Kidney epithelial cell (primary cell): ENCODE data around the gene ATF3. TPM values are rescaled to one million over a fixed set of nuclear protein-coding genes. Genes with fewer than 3 reads are reported as not detected.

Experiments
- DNase-seq: peaks from one replicate; pipeline ENCODE4 v3.0.0-alpha.2; 2010; ENCODE audit warnings: low read depth
- H3K27me3 ChIP-seq: 2 replicates; pipeline ENCODE4 v1.6.0; 2011; ENCODE audit warnings: low read length; ENCODE audit not compliant: control insufficient read depth, insufficient read depth
- H3K36me3 ChIP-seq: 2 replicates; pipeline ENCODE4 v1.5.1; 2011; ENCODE audit warnings: low read length; ENCODE audit not compliant: control insufficient read depth, insufficient read depth
- H3K4me3 ChIP-seq: 2 replicates; pipeline ENCODE4 v1.5.1; 2011; ENCODE audit warnings: low read depth, mild to moderate bottlenecking, control low read depth, low read length
- total RNA-seq: library from RNA; depleted of rRNA; stranded (reverse); fragments of >200 nt; gene quantifications from 2 replicates; pipeline ENCODE4 v1.2.3, GENCODE V29; 2015
- TF ChIP-seq, protein P1 (sequence below): IDR thresholded peaks from 2 replicates; pipeline ENCODE4 v1.5.1; 2011; ENCODE audit warnings: mild to moderate bottlenecking, moderate library complexity, low read length, control low read depth, inconsistent platforms; ENCODE audit not compliant: insufficient read depth, poor library complexity, severe bottlenecking

Gene ATF3, protein sequence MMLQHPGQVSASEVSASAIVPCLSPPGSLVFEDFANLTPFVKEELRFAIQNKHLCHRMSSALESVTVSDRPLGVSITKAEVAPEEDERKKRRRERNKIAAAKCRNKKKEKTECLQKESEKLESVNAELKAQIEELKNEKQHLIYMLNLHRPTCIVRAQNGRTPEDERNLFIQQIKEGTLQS
- 99.2 and 119 TPM in 2 replicates for total RNA-seq

DNA sequence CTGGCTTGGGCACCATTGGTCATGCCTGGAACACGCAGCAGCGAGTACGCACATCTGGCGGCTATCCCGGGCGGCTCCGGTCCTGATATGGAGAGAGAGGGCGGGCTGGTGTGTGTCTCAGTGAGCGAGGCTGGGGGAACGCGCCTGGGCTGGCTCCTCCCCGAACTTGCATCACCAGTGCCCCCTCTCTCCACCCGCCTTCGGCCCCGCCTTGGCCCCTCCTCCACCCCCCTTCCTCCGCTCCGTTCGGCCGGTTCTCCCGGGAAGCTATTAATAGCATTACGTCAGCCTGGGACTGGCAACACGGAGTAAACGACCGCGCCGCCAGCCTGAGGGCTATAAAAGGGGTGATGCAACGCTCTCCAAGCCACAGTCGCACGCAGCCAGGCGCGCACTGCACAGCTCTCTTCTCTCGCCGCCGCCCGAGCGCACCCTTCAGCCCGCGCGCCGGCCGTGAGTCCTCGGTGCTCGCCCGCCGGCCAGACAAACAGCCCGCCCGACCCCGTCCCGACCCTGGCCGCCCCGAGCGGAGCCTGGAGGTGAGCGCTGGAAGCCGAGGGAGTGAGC lies at the start of gene ATF3:
TSS of gene ATF3 (plus strand) at position 370 of the 567 bp plus-strand sequence. CDS start 6,261 bp downstream, outside the sequence.
- peaks cover 34% of the 10 kb centered on the region for H3K27me3 ChIP-seq
- DNase-seq = peak; percentile 95
- H3K36me3 ChIP-seq = no peaks in the 10 kb centered on the region
- peak within 1 kb of the TSS; percentile 78 for H3K4me3 ChIP-seq
- TF ChIP-seq, protein P1, sequence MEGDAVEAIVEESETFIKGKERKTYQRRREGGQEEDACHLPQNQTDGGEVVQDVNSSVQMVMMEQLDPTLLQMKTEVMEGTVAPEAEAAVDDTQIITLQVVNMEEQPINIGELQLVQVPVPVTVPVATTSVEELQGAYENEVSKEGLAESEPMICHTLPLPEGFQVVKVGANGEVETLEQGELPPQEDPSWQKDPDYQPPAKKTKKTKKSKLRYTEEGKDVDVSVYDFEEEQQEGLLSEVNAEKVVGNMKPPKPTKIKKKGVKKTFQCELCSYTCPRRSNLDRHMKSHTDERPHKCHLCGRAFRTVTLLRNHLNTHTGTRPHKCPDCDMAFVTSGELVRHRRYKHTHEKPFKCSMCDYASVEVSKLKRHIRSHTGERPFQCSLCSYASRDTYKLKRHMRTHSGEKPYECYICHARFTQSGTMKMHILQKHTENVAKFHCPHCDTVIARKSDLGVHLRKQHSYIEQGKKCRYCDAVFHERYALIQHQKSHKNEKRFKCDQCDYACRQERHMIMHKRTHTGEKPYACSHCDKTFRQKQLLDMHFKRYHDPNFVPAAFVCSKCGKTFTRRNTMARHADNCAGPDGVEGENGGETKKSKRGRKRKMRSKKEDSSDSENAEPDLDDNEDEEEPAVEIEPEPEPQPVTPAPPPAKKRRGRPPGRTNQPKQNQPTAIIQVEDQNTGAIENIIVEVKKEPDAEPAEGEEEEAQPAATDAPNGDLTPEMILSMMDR = no peak

DNA sequence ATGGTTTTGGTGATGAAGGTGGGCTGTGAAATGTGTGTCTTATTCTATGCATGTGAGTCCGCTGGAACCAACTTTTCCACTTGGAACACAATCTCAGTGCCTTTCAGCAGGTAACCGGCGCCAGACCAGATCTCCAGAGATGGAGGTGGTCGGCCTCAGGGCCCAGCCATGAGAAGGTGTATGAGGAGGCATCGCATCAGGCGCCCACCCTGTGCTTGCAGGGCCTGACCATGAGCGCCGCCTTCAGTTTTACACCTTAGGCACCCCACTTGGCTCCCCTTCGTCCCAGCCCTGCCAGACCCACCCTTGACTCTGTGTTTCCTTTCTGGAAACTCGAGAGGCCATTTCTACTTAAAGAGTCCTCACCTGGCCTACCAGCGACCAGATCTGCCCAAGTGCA lies 48.6 kb upstream of the ATF3 start:
- TF ChIP-seq, protein P1 = no peak
- Histone ChIP-seq H3K27me3 (no peaks in the 10 kb centered on the region), H3K4me3 (no peak overlapping the region), H3K36me3 (no peaks in the 10 kb centered on the region)
- no peak for DNase-seq

DNA sequence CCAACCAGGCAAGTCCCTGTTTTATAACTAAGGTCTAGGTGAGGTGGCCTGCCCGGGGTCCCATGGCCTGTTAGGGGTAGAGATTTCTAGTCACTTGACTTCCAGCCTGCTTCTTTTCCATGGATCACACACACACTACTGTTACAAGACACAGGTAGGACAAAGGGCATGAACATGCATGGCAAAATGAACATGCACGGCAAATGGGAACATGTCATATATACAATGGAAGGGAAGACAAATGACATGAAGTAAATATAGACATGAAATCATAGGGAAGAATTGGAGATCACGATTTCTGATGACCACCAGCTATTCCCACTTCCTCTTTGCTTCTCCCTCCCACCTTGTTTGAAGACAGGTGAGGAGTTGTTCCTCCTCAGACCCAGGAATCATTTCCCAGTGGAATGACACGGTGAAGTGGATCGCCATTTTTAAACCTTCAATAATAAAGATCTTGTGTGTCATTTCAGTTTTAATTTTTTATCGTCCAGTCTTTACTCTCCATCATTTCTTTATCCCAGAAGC lies 47.6 kb upstream of the ATF3 start:
- Histone ChIP-seq H3K36me3 (no peaks in the 10 kb centered on the region), H3K4me3 (no peak overlapping the region), H3K27me3 (no peaks in the 10 kb centered on the region)
- TF ChIP-seq, protein P1 = no peak
- DNase-seq = no peak

DNA sequence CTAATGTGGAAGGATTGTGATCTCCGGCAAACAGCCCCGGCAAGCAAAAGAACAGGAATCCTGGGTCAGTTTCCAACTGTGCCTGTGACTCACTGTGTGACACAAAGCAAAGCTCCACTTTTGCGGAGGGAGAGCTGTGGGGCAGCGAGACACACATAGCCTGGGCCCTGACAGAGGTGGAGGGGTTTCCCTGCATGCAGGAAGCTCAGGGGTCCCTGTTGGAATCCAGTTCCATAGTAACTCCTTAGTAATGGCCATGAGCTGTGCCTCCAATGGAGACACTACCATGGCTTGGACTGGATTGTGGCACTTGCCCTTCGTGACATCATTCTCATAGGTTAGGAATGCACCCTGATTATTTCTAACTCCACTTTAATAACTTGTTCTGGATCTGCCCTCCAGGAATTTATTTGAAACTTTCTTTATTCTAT lies 47.0 kb upstream of the ATF3 start:
- H3K4me3 ChIP-seq = no peak overlapping the region
- H3K27me3 ChIP-seq = no peaks in the 10 kb centered on the region
- TF ChIP-seq, protein P1 = no peak
- peak; percentile 31 for DNase-seq
- no peaks in the 10 kb centered on the region for H3K36me3 ChIP-seq

DNA sequence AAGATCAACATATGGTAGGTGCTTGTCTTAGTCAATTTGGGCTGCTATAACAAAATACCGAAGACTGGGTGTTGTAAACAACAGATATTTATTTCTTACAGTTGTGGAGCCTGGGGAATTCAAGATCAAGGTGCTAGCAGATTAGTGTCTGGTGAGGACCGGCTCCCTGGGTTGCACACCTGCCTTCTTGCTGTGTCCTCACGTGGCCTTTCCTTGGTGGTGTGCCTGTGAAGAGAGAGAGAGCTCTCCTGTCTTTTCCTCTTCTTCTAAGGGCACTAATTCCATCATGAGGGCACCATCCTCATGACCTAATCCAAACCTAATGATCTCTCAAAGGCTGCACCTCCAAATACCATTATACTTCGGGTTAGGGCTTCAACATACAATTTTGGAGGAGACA lies 45.8 kb upstream of the ATF3 start:
- no peaks in the 10 kb centered on the region for H3K27me3 ChIP-seq
- H3K36me3 ChIP-seq = no peaks in the 10 kb centered on the region
- H3K4me3 ChIP-seq = no peak overlapping the region
- DNase-seq = no peak
- TF ChIP-seq, protein P1 = no peak
